ENCODE data around the gene FGR.
A peak's percentile ranks its signal among the peaks of the same experiment; 100 is the strongest.
"Not testable (repeated sequence)": the region's sequence is repeated elsewhere in the genome, so short reads cannot be mapped to it uniquely, and the experiment has no call there.

Gene FGR

GRCh38 chr1:27638805-27639204, 3.8 kb upstream of the FGR start:
- no peak for DNase-seq (ENCODE audit: low read depth, low spot score)
- H3K27ac ChIP-seq, result no peak overlapping the region

GRCh38 chr1:27638047-27638734, 3.2 kb upstream of the FGR start:
- DNase-seq (ENCODE audit: low read depth, low spot score), result no peak
- no peak overlapping the region for H3K27ac ChIP-seq

DNA sequence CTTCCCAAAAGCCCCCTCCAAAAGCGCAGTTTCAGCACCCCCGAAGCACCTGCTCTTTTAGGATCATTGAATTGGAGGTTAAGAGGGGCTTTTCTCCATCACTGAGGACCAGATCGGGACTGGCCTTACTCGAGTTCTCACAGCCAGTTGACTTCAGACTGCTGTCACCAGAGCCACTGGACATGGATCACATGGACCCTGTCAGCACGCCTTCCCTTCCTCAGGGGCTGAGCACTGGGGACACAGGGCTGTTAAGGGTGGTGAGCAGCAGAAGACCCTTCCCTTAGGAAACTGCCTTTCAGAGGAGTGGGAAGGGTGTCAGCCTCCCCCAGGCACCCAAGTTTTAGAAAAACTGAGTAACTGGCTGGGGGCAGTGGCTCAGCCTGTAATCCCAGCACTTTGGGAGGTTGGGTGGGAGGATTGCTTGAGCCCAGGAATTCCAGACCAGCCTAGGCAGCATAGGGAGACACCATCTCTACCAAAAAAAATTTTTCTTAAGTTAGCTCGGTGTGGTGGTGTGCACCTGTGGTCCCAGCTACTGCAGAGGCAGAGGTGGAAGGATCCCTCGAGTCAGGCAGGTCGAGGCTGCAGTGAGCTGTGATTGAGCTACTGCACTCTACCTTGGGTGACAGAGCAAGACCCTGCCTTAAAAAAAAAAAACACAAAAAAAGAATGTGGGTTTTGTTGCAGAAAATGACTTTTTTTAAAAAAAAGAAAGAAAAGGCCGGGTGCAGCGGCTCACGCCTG, 584 bp upstream of the FGR start:
- no peak overlapping the region for H3K27ac ChIP-seq
- DNase-seq (ENCODE audit: low read depth, low spot score), result no peak

- no peak for DNase-seq (ENCODE audit: low read depth, low spot score)
- no peak overlapping the region for H3K27ac ChIP-seq
These were observed 604 bp downstream of the FGR start for GRCh38 chr1:27634177-27634984.

DNA sequence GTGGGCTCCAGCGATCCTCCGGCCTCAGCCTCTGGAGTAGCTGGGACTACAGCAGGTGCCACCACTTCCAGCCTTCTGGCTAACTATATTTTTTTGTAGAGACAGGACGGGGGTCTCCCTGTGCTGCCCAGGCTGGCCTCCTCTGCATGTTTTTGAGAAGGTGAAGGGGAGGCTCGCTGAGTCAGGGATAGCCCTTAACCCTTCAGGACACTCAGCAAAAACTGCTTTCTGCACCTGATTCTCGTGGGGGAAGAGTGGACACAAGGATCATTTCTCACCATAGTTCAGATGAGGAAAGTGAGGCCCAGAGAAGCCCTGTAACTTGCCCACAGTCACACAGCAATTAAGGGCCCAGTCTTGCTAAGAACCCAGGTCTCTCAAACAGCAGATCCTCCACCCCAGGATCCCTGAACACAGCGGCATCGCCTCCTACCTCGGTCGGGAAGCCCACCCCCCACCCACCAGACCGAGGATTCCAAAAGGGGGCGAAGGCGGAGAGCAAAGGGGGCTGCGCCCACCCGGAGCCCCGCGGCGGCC, 1.3 kb downstream of the FGR start:
- no peak overlapping the region for H3K27ac ChIP-seq
- DNase-seq (ENCODE audit: low read depth, low spot score), result no peak

- no peak overlapping the region for H3K27ac ChIP-seq
These were observed 1.7 kb downstream of the FGR start for GRCh38 chr1:27633298-27633610.

DNA sequence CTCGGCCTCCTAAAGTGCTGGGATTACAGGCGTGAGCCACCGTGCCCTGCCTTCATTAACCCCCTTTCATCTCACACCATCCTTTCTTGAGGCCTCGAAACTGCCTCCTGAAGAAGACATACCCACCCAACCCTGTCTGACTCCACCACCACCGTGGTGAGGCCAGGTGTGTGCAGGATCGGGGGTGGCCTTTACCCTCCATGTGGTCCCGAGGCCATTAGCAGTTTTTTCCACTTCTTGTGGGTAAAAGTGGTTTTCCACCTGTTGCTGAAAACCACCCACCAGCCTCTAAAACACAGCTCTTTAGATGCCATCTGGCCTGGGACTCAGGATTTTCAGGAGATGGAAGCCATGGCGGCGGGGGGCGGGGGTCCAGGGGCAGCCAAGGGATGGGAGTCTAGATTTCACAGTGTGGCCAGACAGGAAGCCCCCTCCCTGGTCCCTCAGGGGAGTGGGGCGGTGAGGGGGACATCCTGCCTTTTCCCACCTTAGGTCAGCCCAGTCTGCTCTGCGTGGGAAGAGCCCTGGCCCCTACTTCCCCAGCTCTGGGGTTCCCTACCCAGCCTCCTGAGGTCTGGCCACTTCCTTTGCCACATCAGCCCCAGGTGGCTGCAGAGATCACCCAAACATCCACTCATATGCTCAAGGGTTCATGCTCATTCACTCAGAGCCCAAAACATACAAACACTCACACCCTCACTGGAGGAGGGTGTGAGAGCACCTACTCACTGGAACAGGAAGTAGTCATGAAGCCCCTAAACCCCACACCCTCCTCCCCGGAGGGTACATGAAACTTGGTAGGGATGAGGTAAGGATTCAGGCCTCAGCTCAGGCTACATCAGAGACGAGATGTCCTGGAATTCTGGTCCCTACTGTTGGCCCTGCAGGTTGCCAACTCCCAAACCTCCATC, 2.3 kb downstream of the FGR start:
- H3K27ac ChIP-seq, result no peak overlapping the region
- DNase-seq (ENCODE audit: low read depth, low spot score), result no peak

More at GRCh38 chr1:27633298-27633610, 1.7 kb downstream of the FGR start:
- DNase-seq (ENCODE audit: low read depth, low spot score), result no peak

DNA sequence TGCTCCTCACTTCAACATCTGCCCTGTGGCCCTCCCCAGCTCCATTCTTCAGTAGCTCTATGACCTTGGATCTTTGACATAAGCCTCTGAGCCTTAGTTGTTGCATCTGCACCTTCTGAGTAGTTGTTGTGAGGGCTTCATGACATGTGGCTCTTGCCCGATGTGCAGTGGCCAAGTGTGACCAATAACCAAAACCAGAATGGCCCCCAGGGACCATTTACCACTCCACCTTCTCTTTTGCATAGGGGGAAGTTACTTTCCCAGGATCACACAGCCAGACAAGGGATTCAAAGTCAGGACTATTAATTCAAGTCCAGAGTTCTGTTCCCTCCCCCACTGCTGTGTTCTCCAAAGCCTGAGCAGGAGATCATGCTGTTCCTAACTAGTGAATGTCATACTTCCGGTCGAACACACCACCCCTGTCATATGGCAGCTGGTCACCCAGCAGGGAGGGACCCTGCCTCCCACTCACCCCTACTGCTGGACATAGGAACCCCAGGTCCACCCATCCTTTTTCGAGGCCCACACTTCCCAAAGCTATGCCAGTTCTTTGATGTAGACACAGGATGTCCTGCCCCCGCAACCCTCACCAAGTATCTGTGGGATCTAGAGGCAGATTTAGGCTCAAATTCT, 4.0 kb downstream of the FGR start:
- DNase-seq (ENCODE audit: low read depth, low spot score), result no peak
- no peak overlapping the region for H3K27ac ChIP-seq

- H3K27ac ChIP-seq, result no peak overlapping the region
- DNase-seq (ENCODE audit: low read depth, low spot score), result no peak
These were observed 6.3 kb downstream of the FGR start for GRCh38 chr1:27628712-27629111.

GRCh38 chr1:27627733-27628132, 7.3 kb downstream of the FGR start:
- H3K27ac ChIP-seq; DNase-seq (ENCODE audit: low read depth, low spot score): not testable (repeated sequence)

GRCh38 chr1:27627061-27627460, 7.9 kb downstream of the FGR start:
- no peak for DNase-seq (ENCODE audit: low read depth, low spot score)
- H3K27ac ChIP-seq, result no peak overlapping the region

DNA sequence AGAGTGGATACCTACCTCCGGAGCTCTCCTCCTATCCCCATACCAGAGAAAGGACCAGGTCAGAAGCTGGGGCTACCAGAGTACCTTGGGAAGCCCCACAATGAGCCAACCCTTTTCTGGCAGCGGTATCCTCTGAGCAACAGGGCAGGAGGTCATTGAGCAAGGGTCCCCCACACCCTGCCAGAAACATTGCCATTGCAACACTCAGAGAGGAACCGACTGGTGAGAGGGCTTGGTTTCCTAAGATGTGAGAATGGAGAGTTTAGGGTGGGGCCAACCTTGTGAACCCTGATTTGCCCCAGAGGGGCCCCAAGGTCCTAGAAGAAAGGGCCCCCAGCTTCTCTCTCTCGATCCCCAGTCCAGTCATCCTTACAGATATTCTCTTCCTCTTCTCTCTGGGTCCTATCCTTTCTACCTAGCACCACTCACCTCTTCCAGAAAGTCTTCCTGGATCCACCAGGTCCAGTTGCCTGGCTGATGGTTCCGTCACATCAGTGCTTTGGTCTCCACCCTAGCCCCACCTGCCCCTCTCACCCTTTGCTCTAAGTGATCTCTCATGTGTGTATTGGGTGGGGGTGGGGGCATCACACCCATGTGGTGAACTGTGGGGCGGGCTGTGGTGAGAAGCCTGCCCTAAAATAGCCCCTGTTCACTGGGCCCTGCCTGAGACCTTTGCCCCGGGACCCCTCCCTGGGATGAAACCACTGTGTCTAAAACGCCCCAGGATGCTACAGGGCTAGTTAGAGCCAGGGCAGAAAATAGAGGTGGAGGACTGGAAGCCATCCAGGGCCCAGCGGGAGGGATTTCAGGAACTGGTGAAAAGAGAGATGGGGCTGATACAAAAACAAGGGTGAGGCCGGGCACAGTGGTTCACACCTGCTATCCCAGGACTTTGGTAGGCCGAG, 8.7 kb downstream of the FGR start:
- peak overlapping the region; percentile 68 for H3K27ac ChIP-seq
- DNase-seq (ENCODE audit: low read depth, low spot score), result no peak

GRCh38 chr1:27624467-27625178, 10.4 kb downstream of the FGR start:
- DNase-seq (ENCODE audit: low read depth, low spot score), result no peak
- H3K27ac ChIP-seq, result peak overlapping the region; percentile 68

DNA sequence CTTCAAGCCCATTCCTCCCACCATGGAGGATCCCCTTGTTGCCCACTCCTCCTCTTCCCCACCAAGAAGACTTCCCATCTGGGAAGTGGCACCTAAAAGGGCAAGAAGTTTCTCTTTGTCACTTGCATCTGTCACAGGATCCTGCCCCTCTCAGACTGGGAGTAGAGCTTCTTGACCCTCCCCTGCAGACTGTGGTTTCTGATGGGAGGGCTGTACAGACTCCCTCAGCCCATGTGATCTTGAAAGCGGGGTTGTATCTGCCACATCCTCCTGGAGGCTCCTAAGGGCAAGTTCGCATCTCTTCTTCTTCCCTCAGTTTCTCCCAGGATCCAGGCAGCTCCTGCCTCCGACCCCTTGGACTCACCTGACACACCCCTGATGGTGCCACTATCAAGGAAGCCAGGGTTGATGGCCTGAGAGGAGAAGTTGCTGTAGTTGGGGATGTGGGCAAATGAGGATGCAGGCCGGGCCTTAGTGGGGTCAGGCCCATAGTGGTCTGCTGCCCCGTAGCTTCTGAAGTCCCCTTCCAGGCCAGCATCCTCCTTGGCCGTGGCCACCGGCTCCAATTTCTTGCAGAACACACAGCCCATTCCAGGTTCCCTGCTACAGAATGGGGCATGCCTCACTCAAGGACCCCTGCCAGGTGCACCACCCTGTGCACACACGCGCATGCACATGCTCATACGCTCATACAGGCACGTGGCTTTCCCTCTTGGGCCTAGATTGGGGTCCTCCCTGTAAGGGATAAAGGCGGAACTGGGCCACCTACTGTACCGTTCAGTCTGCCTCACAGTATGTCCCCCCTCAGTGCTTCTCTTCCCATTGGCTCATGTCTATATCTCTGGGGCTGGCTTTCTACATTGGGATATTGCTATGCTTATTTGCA, 11.4 kb downstream of the FGR start:
- no peak overlapping the region for H3K27ac ChIP-seq
- DNase-seq (ENCODE audit: low read depth, low spot score), result no peak

DNA sequence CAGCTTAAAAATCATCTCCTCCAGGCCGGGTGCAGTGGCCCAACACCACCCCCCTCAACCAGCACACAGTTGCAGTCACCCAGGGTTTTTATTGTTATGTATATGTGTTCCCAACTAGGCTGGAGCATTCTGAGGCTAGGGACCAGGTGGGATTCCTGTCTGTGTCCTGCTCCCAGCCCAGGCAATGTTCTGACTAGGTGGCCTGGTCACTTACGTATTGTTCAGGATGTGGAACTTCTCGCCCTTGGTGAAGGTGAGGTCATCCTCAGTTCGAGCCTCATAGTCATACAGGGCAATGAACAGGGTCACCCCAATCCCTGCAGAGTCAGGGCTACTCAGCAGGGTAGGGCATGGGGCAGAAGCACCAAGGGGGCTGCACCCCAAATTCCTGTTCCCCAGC, 12.2 kb downstream of the FGR start:
- DNase-seq (ENCODE audit: low read depth, low spot score), result no peak
- H3K27ac ChIP-seq, result no peak overlapping the region

DNA sequence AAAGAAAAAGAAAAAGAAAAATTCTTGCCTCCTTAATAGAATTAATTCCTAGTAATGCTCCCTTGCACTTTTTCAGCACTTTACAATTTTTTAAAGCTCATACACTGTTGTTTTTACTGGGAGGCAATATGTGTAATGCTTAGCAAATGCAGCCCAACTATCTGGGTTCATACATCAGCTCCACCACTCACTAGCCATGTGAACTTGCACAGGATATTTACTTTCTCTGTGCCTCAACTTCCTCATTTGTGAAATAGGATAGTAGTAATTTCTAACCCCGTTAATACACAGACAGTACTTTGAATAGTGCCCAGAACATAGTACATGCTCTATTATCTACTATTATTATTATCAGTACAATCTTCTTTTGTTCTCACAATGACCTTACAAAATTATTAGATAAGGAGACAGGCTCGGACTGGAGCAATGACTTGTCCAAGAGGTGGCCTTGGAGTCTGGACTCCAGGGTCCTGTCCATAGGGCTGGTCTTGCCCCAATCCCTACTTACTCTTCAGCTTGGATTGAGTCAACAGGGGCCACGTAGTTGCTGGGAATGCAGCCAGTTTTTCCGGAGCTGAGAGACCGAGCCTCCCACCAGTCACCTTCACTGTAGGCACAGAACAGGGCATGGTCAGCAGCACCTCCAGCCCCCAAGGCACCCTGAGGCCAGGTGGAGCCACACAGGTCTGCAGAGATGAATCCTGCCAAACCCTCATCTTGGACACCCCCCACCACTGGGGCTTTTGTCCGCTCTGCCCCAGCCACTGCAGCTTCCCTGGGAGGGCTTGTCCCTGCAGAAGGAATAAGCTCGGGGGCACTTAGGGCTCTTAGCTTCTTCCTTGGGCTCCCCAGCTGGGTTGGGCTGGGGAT, 13.7 kb downstream of the FGR start:
- DNase-seq (ENCODE audit: low read depth, low spot score), result no peak
- H3K27ac ChIP-seq, result no peak overlapping the region
